Activated CD4-positive, alpha-beta T cell treated with anti-CD3 and anti-CD28 coated beads, Interleukin-2, amount 10 ng/mL, durations not matched to agents 7 days and 5 days (primary cell): ENCODE measurements around the gene OR6B1. TPM values are rescaled to one million over a fixed set of nuclear protein-coding genes. Genes with fewer than 3 reads are reported as not detected.
"Not testable (repeated sequence)": the region's sequence is repeated elsewhere in the genome, so short reads cannot be mapped to it uniquely, and the experiment has no call there.

ENCODE experiments used
- CTCF ChIA-PET: fragments of 350-600 bp; sonication (Branson Sonifier 250); formaldehyde crosslinking; loops from one replicate; lab custom pipeline; 2021; ENCODE audit warnings: antibody characterized with exemption; lab: Charles Lee
- POLR2A ChIA-PET: fragments of 350-600 bp; sonication (Branson Sonifier 250); formaldehyde crosslinking; loops from one replicate; lab custom pipeline; 2021; ENCODE audit warnings: antibody characterized with exemption; lab: Charles Lee
- DNase-seq: peaks from one replicate; pipeline ENCODE4 v3.0.0-alpha.2; 2020
- H3K27ac Mint-ChIP-seq: one replicate; pipeline ENCODE4 v1.8.0; 2021; ENCODE audit warnings: mild to moderate bottlenecking, moderate library complexity, mixed read lengths
- H3K27me3 Mint-ChIP-seq: one replicate; pipeline ENCODE4 v1.8.0; 2021; ENCODE audit warnings: mixed read lengths
- H3K36me3 Mint-ChIP-seq: one replicate; pipeline ENCODE4 v1.8.0; 2021; ENCODE audit warnings: low read depth, mixed read lengths
- H3K4me1 Mint-ChIP-seq: one replicate; pipeline ENCODE4 v1.8.0; 2021; ENCODE audit warnings: mixed read lengths
- H3K4me3 Mint-ChIP-seq: one replicate; pipeline ENCODE4 v1.8.0; 2021; ENCODE audit warnings: mild to moderate bottlenecking, moderate library complexity, mixed read lengths
- H3K9me3 Mint-ChIP-seq: one replicate; pipeline ENCODE4 v1.8.0; 2021; ENCODE audit warnings: mixed read lengths
- total RNA-seq, 2 experiments: library from RNA; stranded (reverse); gene quantifications; one replicate each; pipeline ENCODE4 v1.2.3, GENCODE V29; 2021

The OR6B1 gene
- total RNA-seq, 2 experiments from 2014 or later, result not detected

- ChIA-PET POLR2A (no interaction called here), CTCF (no interaction called here)
- no peak overlapping the region for H3K4me3 Mint-ChIP-seq
- H3K4me1 Mint-ChIP-seq, result no peaks in the 10 kb centered on the region
- no peaks in the 10 kb centered on the region for H3K36me3 Mint-ChIP-seq
- H3K27me3 Mint-ChIP-seq, result peaks cover 18% of the 10 kb centered on the region
- no peak for DNase-seq
- no peak overlapping the region for H3K27ac Mint-ChIP-seq
- no peaks in the 10 kb centered on the region for H3K9me3 Mint-ChIP-seq
Observed at GRCh38 chr7:144032985-144033709, 33.0 kb downstream of the OR6B1 start.

GRCh38 chr7:144035385-144035784 lies 35.3 kb downstream of the OR6B1 start:
- DNase-seq, result no peak
- POLR2A ChIA-PET, result no interaction called here
- CTCF ChIA-PET, result no interaction called here
- no peak overlapping the region for H3K4me3 Mint-ChIP-seq
- no peak overlapping the region for H3K27ac Mint-ChIP-seq
- no peaks in the 10 kb centered on the region for H3K36me3 Mint-ChIP-seq
- no peaks in the 10 kb centered on the region for H3K4me1 Mint-ChIP-seq
- H3K27me3 Mint-ChIP-seq, result peaks cover 18% of the 10 kb centered on the region
- no peaks in the 10 kb centered on the region for H3K9me3 Mint-ChIP-seq

- Mint-ChIP-seq H3K27ac (no peak overlapping the region), H3K9me3 (no peaks in the 10 kb centered on the region), H3K36me3 (no peaks in the 10 kb centered on the region), H3K4me3 (no peak overlapping the region), H3K4me1 (no peaks in the 10 kb centered on the region), H3K27me3 (peaks cover 14% of the 10 kb centered on the region)
- no peak for DNase-seq
- ChIA-PET POLR2A (no interaction called here), CTCF (no interaction called here)
Observed at GRCh38 chr7:144036302-144036885, 36.3 kb downstream of the OR6B1 start.

- H3K27ac Mint-ChIP-seq, result no peak overlapping the region
- H3K4me1 Mint-ChIP-seq, result no peaks in the 10 kb centered on the region
- POLR2A ChIA-PET, result no interaction called here
Observed at GRCh38 chr7:144037414-144038035, 37.4 kb downstream of the OR6B1 start.

GRCh38 chr7:144038887-144039286 lies 38.8 kb downstream of the OR6B1 start:
- peaks cover 6% of the 10 kb centered on the region for H3K27me3 Mint-ChIP-seq
- H3K27ac Mint-ChIP-seq, result no peak overlapping the region
- no peak for DNase-seq
- ChIA-PET POLR2A (no interaction called here), CTCF (no interaction called here)
- no peaks in the 10 kb centered on the region for H3K36me3 Mint-ChIP-seq
- H3K4me3 Mint-ChIP-seq, result no peak overlapping the region
- no peaks in the 10 kb centered on the region for H3K9me3 Mint-ChIP-seq
- H3K4me1 Mint-ChIP-seq, result no peaks in the 10 kb centered on the region

More at GRCh38 chr7:144037414-144038035, 37.4 kb downstream of the OR6B1 start:
- no peak for DNase-seq
- CTCF ChIA-PET, result no interaction called here
- H3K36me3 Mint-ChIP-seq, result no peaks in the 10 kb centered on the region
- no peaks in the 10 kb centered on the region for H3K9me3 Mint-ChIP-seq
- H3K27me3 Mint-ChIP-seq, result peaks cover 10% of the 10 kb centered on the region
- H3K4me3 Mint-ChIP-seq, result no peak overlapping the region

- no peaks in the 10 kb centered on the region for H3K4me1 Mint-ChIP-seq
- ChIA-PET CTCF (no interaction called here), POLR2A (no interaction called here)
Observed at GRCh38 chr7:144048648-144049047, 48.5 kb downstream of the OR6B1 start, which contains the start of gene OR2A5. TSS of gene OR2A5 (plus strand) at chr7:144048948. CDS start at chr7:144050402, 1,454 bp downstream.

GRCh38 chr7:144049491-144049890 lies 49.4 kb downstream of the OR6B1 start:
- POLR2A ChIA-PET, result no interaction called here
- CTCF ChIA-PET, result no interaction called here
- DNase-seq, result no peak
- Mint-ChIP-seq H3K9me3 (no peaks in the 10 kb centered on the region), H3K27ac (no peak overlapping the region), H3K4me3 (no peak overlapping the region), H3K27me3 (peaks cover 11% of the 10 kb centered on the region), H3K36me3 (no peaks in the 10 kb centered on the region), H3K4me1 (no peaks in the 10 kb centered on the region)

More at GRCh38 chr7:144048648-144049047, 48.5 kb downstream of the OR6B1 start, which contains the start of gene OR2A5:
- no peak for DNase-seq
- Mint-ChIP-seq H3K27me3 (peaks cover 7% of the 10 kb centered on the region), H3K27ac (no peak within 1 kb of the TSS), H3K36me3 (no peaks in the 10 kb centered on the region), H3K9me3 (no peaks in the 10 kb centered on the region), H3K4me3 (no peak within 1 kb of the TSS)

GRCh38 chr7:144050093-144050492 lies 50.0 kb downstream of the OR6B1 start:
- peaks cover 11% of the 10 kb centered on the region for H3K27me3 Mint-ChIP-seq
- POLR2A ChIA-PET, result no interaction called here
- no peak overlapping the region for H3K4me3 Mint-ChIP-seq
- no peaks in the 10 kb centered on the region for H3K36me3 Mint-ChIP-seq
- no peaks in the 10 kb centered on the region for H3K4me1 Mint-ChIP-seq
- no peaks in the 10 kb centered on the region for H3K9me3 Mint-ChIP-seq
- CTCF ChIA-PET, result no interaction called here
- no peak for DNase-seq
- no peak overlapping the region for H3K27ac Mint-ChIP-seq

- H3K27me3 Mint-ChIP-seq, result peaks cover 13% of the 10 kb centered on the region
- H3K27ac Mint-ChIP-seq, CTCF ChIA-PET, H3K4me1 Mint-ChIP-seq, POLR2A ChIA-PET, H3K36me3 Mint-ChIP-seq, H3K4me3 Mint-ChIP-seq, H3K9me3 Mint-ChIP-seq, DNase-seq: not testable (repeated sequence)
Observed at GRCh38 chr7:144050884-144051283, 50.8 kb downstream of the OR6B1 start.

GRCh38 chr7:144057954-144058353 lies 57.8 kb downstream of the OR6B1 start:
- Mint-ChIP-seq H3K4me1 (no peaks in the 10 kb centered on the region), H3K27me3 (peaks cover 9% of the 10 kb centered on the region), H3K36me3 (no peaks in the 10 kb centered on the region), H3K4me3 (no peak overlapping the region), H3K27ac (no peak overlapping the region), H3K9me3 (no peaks in the 10 kb centered on the region)
- POLR2A ChIA-PET, result no interaction called here
- no peak for DNase-seq
- CTCF ChIA-PET, result no interaction called here

Other genes starting within 250 kb of the OR6B1 start
- under 1 TPM; 0.42 to 0.92 TPM for gene CTAGE6, start 242.6 kb upstream of the OR6B1 start, total RNA-seq
- 10 to 100 TPM; 14.6 to 15.5 TPM for gene TCAF1, start 98.1 kb upstream of the OR6B1 start, total RNA-seq
- not detected for gene OR2F2, start 65.1 kb upstream of the OR6B1 start, total RNA-seq
- not detected for gene OR2F1, start 45.5 kb upstream of the OR6B1 start, total RNA-seq
- gene OR2A5, start 48.6 kb downstream of the OR6B1 start, total RNA-seq, result not detected
- gene OR2A25, start 69.5 kb downstream of the OR6B1 start, total RNA-seq, result not detected
- not detected for gene OR2A12, start 86.0 kb downstream of the OR6B1 start, total RNA-seq
- gene OR2A2, start 109.3 kb downstream of the OR6B1 start, total RNA-seq, result not detected
- gene OR2A14, start 122.9 kb downstream of the OR6B1 start, total RNA-seq, result not detected
- gene CTAGE4, start 183.1 kb downstream of the OR6B1 start, total RNA-seq, result 1 to 10 TPM; 1.4 to 1.8 TPM
- 1 to 10 TPM; 4.2 TPM for gene ARHGEF35, start 195.5 kb downstream of the OR6B1 start, total RNA-seq
- under 1 TPM in 1 of 2 experiments, not detected in 1; 0.04 TPM for gene OR2A42, start 239.3 kb downstream of the OR6B1 start, total RNA-seq